ENCODE measurements around the gene ITGB7. TPM values are rescaled to one million over a fixed set of nuclear protein-coding genes. Genes with fewer than 3 reads are reported as not detected.

Gene ITGB7
- total RNA-seq, 1 experiment from 2014 or later: 1.9 TPM

GRCh38 chr12:53227341-53227740, 20.3 kb upstream of the ITGB7 start:
- no peak overlapping the region for H3K27ac ChIP-seq (ENCODE audit: low read length)
- no peak overlapping the region for H3K4me3 ChIP-seq (ENCODE audit: low read length)
- no peak for TF ChIP-seq EZH2phosphoT487 (IDR thresholded peaks at IDR 0.05; ENCODE audit: borderline replicate concordance, low read length)
- no peak for TF ChIP-seq CTCF (conservative IDR thresholded peaks at IDR 0.05; ENCODE audit: low read depth, low read length)
- TF ChIP-seq EZH2 (IDR thresholded peaks at IDR 0.05; ENCODE audit: low read length, unreplicated experiment): no peak
- intact Hi-C loops (cut with micrococcal nuclease): no loop called here
- no peak overlapping the region for H2AFZ ChIP-seq (ENCODE audit: low read length)
- ChIA-PET CTCF (no interaction called here), POLR2A (ENCODE audit: unreplicated experiment) (no interaction called here)
- H3F3A ChIP-seq (ENCODE audit: low read length, unreplicated experiment): no peaks in the 10 kb centered on the region
- H3K9ac ChIP-seq (ENCODE audit: low read length): no peak overlapping the region
- no peak for ATAC-seq
- no peaks in the 10 kb centered on the region for H3K9me2 ChIP-seq (replicated peaks; ENCODE audit: low read length)
- no TSS peak for BruUV-seq (replicated peaks)
- no peaks in the 10 kb centered on the region for H4K20me1 ChIP-seq (ENCODE audit: low read length)
- H3K4me2 ChIP-seq (ENCODE audit: low read length): no peak overlapping the region
- DNase-seq: no peak
- no peaks in the 10 kb centered on the region for H3K9me3 ChIP-seq (ENCODE audit: low read length)
- no peaks in the 10 kb centered on the region for H3K27me3 ChIP-seq (ENCODE audit: low read length)
- H3K36me3 ChIP-seq (ENCODE audit: low read depth, low read length): no peaks in the 10 kb centered on the region; the same call in 1 of the 2 replicates
- H3K79me2 ChIP-seq (ENCODE audit: low read length): peaks cover 49% of the 10 kb centered on the region
- H3K4me1 ChIP-seq (ENCODE audit: insufficient read depth, low read length): peaks cover 53% of the 10 kb centered on the region

GRCh38 chr12:53226815-53227214, 19.8 kb upstream of the ITGB7 start:
- Histone ChIP-seq H3K4me2 (ENCODE audit: low read length) (no peak overlapping the region), H3K79me2 (ENCODE audit: low read length) (peaks cover 49% of the 10 kb centered on the region), H2AFZ (ENCODE audit: low read length) (no peak overlapping the region), H3K9me2 (replicated peaks; ENCODE audit: low read length) (no peaks in the 10 kb centered on the region), H3K9ac (ENCODE audit: low read length) (no peak overlapping the region), H3K4me1 (ENCODE audit: insufficient read depth, low read length) (peaks cover 57% of the 10 kb centered on the region), H4K20me1 (ENCODE audit: low read length) (no peaks in the 10 kb centered on the region), H3K36me3 (ENCODE audit: low read depth, low read length) (no peaks in the 10 kb centered on the region; the same call in 1 of the 2 replicates), H3K27me3 (ENCODE audit: low read length) (no peaks in the 10 kb centered on the region), H3K9me3 (ENCODE audit: low read length) (no peaks in the 10 kb centered on the region), H3F3A (ENCODE audit: low read length, unreplicated experiment) (no peaks in the 10 kb centered on the region), H3K4me3 (ENCODE audit: low read length) (no peak overlapping the region), H3K27ac (ENCODE audit: low read length) (no peak overlapping the region)
- ChIA-PET POLR2A (ENCODE audit: unreplicated experiment) (no interaction called here), CTCF (no interaction called here)
- DNase-seq: no peak
- intact Hi-C loops (cut with micrococcal nuclease): no loop called here
- ATAC-seq: no peak
- TF ChIP-seq EZH2 (IDR thresholded peaks at IDR 0.05; ENCODE audit: low read length, unreplicated experiment): no peak
- TF ChIP-seq EZH2phosphoT487 (IDR thresholded peaks at IDR 0.05; ENCODE audit: borderline replicate concordance, low read length): no peak
- BruUV-seq (replicated peaks): no TSS peak

GRCh38 chr12:53225635-53226424, 18.8 kb upstream of the ITGB7 start:
- no peak for ATAC-seq

More at GRCh38 chr12:53225635-53226424, 18.8 kb upstream of the ITGB7 start:
- no peak for TF ChIP-seq EZH2phosphoT487 (IDR thresholded peaks at IDR 0.05; ENCODE audit: borderline replicate concordance, low read length)
- no peak for TF ChIP-seq EZH2 (IDR thresholded peaks at IDR 0.05; ENCODE audit: low read length, unreplicated experiment)
- TF ChIP-seq CTCF (conservative IDR thresholded peaks at IDR 0.05; ENCODE audit: low read depth, low read length): no peak
- no TSS peak for BruUV-seq (replicated peaks)
- Histone ChIP-seq H2AFZ (ENCODE audit: low read length) (no peak overlapping the region), H4K20me1 (ENCODE audit: low read length) (no peaks in the 10 kb centered on the region), H3K4me3 (ENCODE audit: low read length) (no peak overlapping the region), H3K9ac (ENCODE audit: low read length) (no peak overlapping the region), H3K4me1 (ENCODE audit: insufficient read depth, low read length) (peaks cover 49% of the 10 kb centered on the region), H3K36me3 (ENCODE audit: low read depth, low read length) (no peaks in the 10 kb centered on the region; the same call in 1 of the 2 replicates), H3K9me3 (ENCODE audit: low read length) (no peaks in the 10 kb centered on the region), H3K27me3 (ENCODE audit: low read length) (no peaks in the 10 kb centered on the region), H3F3A (ENCODE audit: low read length, unreplicated experiment) (no peaks in the 10 kb centered on the region), H3K79me2 (ENCODE audit: low read length) (peaks cover 39% of the 10 kb centered on the region), H3K9me2 (replicated peaks; ENCODE audit: low read length) (no peaks in the 10 kb centered on the region), H3K27ac (ENCODE audit: low read length) (no peak overlapping the region), H3K4me2 (ENCODE audit: low read length) (0 out of 2 replicates have a peak overlapping the region, but pooled peaks have one; percentile 52)
- ChIA-PET POLR2A (ENCODE audit: unreplicated experiment) (no interaction called here), CTCF (no interaction called here)
- no peak for DNase-seq
- intact Hi-C loops (cut with micrococcal nuclease): no loop called here
